ENCODE measurements around the gene PPHLN1.

DNA sequence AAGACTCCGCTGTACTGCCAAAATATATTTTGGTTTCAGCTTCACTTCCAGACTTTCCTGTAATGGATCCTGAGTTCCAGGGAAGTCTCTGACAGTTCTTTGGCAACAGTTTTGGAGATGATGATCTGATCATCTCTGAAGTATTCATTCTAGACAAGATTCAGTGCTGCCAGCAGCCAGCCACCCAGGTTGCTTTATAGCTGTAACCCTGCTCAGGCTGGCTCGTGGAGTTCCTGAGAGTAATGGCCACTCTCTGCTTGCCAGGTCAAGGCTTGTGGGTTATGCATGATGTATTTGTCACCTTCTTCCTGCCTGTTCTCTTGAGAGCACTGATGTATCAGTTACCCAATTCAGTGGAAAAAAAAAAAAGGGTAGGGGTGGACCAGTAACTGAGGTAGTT is 124.3 kb downstream of the PPHLN1 start:
- TF ChIP-seq POLR2A (IDR thresholded peaks at IDR 0.05) = no peak
- TF ChIP-seq, protein P1, sequence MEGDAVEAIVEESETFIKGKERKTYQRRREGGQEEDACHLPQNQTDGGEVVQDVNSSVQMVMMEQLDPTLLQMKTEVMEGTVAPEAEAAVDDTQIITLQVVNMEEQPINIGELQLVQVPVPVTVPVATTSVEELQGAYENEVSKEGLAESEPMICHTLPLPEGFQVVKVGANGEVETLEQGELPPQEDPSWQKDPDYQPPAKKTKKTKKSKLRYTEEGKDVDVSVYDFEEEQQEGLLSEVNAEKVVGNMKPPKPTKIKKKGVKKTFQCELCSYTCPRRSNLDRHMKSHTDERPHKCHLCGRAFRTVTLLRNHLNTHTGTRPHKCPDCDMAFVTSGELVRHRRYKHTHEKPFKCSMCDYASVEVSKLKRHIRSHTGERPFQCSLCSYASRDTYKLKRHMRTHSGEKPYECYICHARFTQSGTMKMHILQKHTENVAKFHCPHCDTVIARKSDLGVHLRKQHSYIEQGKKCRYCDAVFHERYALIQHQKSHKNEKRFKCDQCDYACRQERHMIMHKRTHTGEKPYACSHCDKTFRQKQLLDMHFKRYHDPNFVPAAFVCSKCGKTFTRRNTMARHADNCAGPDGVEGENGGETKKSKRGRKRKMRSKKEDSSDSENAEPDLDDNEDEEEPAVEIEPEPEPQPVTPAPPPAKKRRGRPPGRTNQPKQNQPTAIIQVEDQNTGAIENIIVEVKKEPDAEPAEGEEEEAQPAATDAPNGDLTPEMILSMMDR (IDR thresholded peaks at IDR 0.05) = no peak
